HG03095 (cell line): ENCODE data around the gene HES1.

Source experiments
- ATAC-seq: cut with Tn5 transposase; IDR thresholded peaks from one replicate; pipeline ENCODE4 v1.9.1; 2021; ENCODE audit warnings: moderate library complexity; ENCODE audit not compliant: unreplicated experiment

The HES1 gene

DNA sequence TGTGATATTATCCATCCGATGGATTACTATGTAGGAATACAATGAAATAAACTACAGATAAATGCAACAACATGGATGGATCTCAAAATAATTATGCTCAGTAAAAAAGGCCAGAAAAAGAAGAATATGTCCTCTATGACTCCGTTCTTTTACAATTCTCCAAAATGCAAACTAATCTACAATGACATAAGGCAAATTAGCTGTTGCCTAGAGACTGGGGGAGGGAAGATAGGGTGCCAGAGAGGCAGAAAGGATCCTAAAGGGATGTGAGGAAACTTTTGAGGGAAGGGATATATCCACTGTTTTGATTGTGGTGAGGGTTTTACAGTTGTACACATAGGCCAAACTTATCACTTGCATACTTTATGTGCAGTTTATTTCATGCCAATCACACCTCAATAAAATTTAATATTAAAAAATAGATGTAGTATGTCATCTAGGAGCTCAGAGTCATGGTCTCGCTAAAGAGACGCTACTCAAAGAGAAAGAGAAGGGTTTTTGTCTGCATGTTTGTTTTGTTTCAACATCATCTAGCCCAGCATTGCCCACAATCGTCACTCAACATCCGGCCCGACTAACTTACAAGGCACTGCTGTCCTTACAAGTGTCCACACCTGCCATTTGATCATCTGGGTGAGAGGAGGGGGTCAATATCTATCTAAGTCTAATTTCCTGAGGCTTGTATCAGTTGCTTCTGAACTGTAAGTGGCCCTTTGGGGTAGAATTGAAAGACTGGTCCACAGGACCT is 29.5 kb downstream of the HES1 start:
- ATAC-seq: no peak

- ATAC-seq: no peak
Measured at GRCh38 chr3:194166682-194167479, 30.9 kb downstream of the HES1 start.

- ATAC-seq: no peak
Measured at GRCh38 chr3:194167480-194168282, 31.7 kb downstream of the HES1 start.

DNA sequence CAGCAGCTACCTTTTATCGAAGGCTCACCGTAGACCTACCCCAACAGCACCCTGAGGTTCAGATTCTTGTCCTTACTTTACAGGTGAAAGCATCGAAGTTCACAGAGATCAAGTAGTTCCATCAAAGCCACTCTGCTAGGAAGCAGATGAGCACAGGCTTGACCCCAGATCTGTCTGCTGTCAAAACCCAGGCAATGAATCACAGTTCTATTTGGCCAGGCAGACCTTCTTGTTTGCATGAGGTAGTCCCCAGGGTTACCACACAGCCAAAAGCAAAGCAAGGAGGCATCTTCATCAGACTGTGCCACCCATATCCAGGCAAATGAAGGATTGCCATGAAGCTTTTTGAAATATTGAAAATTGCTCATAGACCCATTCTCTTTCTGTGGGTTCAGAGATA is 33.0 kb downstream of the HES1 start:
- no peak for ATAC-seq

DNA sequence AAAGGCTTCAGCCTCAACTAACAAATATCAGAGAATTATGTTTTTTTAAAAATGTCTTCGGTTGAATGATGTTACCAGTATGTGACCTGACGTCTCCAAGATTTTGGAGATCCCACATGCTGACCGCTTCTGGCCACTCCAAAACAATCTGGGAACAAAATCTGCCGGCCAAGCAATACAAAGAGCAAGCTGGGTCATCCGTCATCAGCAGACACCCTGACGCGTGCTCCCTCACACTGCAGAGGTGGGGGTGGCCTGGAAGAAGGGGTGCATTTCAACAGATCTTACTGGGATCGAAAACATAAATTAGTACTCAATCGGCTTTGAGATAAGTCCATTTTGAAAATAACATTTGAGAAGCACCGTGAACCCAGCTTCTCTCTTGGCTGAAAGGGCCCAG is 33.6 kb downstream of the HES1 start:
- no peak for ATAC-seq

- ATAC-seq: no peak
Measured at GRCh38 chr3:194170793-194171192, 34.8 kb downstream of the HES1 start.

GRCh38 chr3:194174406-194174805 is 38.5 kb downstream of the HES1 start:
- no peak for ATAC-seq

GRCh38 chr3:194174980-194175379 is 39.0 kb downstream of the HES1 start:
- ATAC-seq: no peak

GRCh38 chr3:194176274-194176991 is 40.5 kb downstream of the HES1 start:
- no peak for ATAC-seq

DNA sequence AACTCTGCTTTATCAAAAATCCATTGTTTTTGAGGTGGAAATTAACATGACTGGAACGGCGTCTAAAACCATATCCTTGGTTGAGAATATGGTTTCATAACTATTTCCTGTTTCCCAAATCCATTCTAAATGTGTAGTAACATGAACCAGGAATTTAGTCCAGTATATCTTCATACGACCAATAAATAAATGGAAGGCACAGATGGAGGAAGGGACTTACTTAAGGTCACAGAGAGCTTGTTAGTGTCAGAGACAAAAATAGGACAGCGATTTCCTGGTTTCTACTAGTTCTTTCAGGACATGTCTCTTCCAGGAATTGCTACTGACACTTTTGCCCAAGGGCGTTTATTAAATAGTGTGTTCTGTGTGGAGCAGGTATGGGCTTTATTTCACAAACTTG is 41.2 kb downstream of the HES1 start:
- ATAC-seq: no peak

DNA sequence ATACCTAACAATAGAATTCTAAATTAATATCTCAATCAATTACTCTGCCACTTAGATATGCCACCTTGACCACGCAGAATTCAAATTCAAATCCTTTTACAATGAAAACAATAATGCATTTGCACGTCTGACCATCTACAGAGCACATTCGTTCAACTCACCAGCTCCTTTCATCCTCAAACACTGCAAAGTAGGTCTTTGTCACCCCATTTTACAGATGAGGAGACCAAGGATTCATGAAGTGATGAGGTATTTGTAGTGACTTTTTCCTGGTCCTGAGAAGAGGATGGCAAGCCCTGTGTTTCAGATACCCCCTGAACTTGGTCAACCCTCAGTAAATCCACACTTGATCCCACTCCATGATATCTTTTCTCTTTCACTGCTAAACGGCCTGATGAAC is 42.2 kb downstream of the HES1 start:
- ATAC-seq: no peak

- ATAC-seq: no peak
Measured at GRCh38 chr3:194178669-194179068, 42.7 kb downstream of the HES1 start.

GRCh38 chr3:194180570-194180969 is 44.6 kb downstream of the HES1 start:
- ATAC-seq: no peak

GRCh38 chr3:194181612-194182529 is 45.9 kb downstream of the HES1 start:
- ATAC-seq: no peak

GRCh38 chr3:194183271-194183670 is 47.3 kb downstream of the HES1 start:
- ATAC-seq: no peak

DNA sequence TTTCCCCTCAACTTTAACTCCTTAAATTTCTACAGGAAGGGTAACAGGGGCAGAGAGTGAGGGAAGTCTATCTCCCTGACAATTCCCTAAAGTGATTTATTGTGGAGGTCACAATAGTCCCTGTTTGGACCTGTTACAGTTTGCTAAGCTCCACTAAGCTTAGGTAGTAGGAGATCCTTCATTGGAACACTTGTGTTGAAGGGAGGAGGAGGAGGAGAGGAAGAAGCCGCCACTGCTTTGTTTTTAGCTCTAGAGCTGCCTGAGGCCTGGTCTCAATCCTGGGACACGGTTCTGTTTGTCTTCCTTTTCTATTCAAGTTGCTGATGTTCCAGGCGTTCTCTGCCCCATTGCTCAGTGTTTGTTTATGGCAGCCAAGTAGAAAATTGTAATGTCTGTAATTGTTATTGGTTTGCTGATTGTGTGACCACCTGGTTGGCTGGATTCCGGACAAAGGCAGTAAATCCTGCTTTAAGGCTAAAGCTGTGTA is 48.4 kb downstream of the HES1 start:
- ATAC-seq: no peak

GRCh38 chr3:194184801-194185200 is 48.9 kb downstream of the HES1 start:
- ATAC-seq: no peak

DNA sequence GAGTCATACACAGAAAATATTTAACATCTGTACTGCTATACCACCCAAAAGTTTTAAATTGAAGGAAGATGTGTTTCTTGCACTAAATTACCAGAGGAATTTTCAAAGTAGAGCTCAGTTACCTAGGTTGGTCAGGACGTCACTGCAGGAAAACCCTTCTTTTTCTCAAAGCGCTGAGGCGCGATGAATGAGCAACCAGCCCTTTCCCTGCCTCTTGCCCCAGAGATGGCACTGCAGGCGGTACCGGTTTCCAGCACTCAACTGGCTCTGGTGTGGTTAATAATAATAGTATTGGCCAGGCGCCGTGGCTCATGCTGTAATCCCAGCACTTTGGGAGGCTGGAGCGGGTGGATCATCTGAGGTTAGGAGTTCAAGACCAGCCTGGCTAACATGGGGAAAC is 49.3 kb downstream of the HES1 start:
- no peak for ATAC-seq

GRCh38 chr3:194187233-194187944 is 51.4 kb downstream of the HES1 start:
- ATAC-seq: no peak
